HUES48 (cell line): ENCODE results near the gene CMTM4.
A peak's percentile ranks its signal among the peaks of the same experiment; 100 is the strongest.
"Not testable (repeated sequence)": the region's sequence is repeated elsewhere in the genome, so short reads cannot be mapped to it uniquely, and the experiment has no call there.

Source experiments
- H3K27ac ChIP-seq: one replicate; pipeline ENCODE4 v1.7.0; 2013; ENCODE audit warnings: low read depth, low read length, inconsistent platforms
- H3K27me3 ChIP-seq: 2 replicates; pipeline ENCODE4 v1.6.1; 2013; ENCODE audit warnings: mild to moderate bottlenecking, low read length; ENCODE audit not compliant: control insufficient read depth, insufficient read depth
- H3K36me3 ChIP-seq: 2 replicates; pipeline ENCODE4 v1.6.1; 2013; ENCODE audit warnings: low read length; ENCODE audit not compliant: control insufficient read depth, insufficient read depth
- H3K4me1 ChIP-seq: 2 replicates; pipeline ENCODE4 v1.6.1; 2013; ENCODE audit warnings: mild to moderate bottlenecking, low read length; ENCODE audit not compliant: control insufficient read depth, insufficient read depth
- H3K4me3 ChIP-seq: 2 replicates; pipeline ENCODE4 v1.5.1; 2013; ENCODE audit warnings: mild to moderate bottlenecking, low read depth, low read length
- H3K9ac ChIP-seq: 2 replicates; pipeline ENCODE4 v1.6.1; 2013; ENCODE audit warnings: mild to moderate bottlenecking, low read depth, low read length, moderate library complexity
- H3K9me3 ChIP-seq: 2 replicates; pipeline ENCODE4 v1.6.1; 2013; ENCODE audit warnings: low read length; ENCODE audit not compliant: control insufficient read depth, insufficient read depth

The CMTM4 gene

GRCh38 chr16:66603537-66604375 lies 92.8 kb downstream of the CMTM4 start:
- peak overlapping the region; percentile 92 for H3K4me3 ChIP-seq
- no peaks in the 10 kb centered on the region for H3K36me3 ChIP-seq
- no peaks in the 10 kb centered on the region for H3K9me3 ChIP-seq
- H3K27me3 ChIP-seq: peaks cover 6% of the 10 kb centered on the region; the same call in 1 of the 2 replicates
- peaks cover 6% of the 10 kb centered on the region for H3K4me1 ChIP-seq
- peak overlapping the region; percentile 21 for H3K9ac ChIP-seq
- H3K27ac ChIP-seq: peak overlapping the region; percentile 81

GRCh38 chr16:66601471-66601870 lies 95.1 kb downstream of the CMTM4 start:
- H3K4me1 ChIP-seq: no peaks in the 10 kb centered on the region

DNA sequence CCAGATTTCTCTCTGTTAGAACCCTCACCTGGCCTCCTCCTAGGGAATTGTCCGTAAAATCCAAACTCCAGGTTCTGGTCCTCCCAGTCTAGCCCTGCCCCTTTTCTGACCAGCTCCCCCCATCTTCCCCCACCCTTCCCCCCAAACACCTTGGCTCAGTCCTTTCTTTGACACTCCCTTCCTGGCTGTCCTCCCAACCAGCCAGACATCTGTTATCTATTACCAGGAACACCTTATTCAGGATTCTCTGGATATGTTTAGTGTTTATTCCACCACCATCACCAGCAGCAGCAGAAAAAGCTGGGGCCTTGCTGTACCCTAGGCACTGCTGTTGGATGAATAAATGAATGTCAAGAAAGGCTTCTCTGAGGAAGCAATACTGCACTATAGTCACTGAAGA lies 96.1 kb downstream of the CMTM4 start:
- H3K27ac ChIP-seq: no peak overlapping the region
- no peaks in the 10 kb centered on the region for H3K4me1 ChIP-seq
- no peaks in the 10 kb centered on the region for H3K9me3 ChIP-seq
- H3K27me3 ChIP-seq: peaks cover 6% of the 10 kb centered on the region; the same call in 1 of the 2 replicates
- no peak overlapping the region for H3K4me3 ChIP-seq
- H3K36me3 ChIP-seq: no peaks in the 10 kb centered on the region
- no peak overlapping the region for H3K9ac ChIP-seq

More at GRCh38 chr16:66601471-66601870, 95.1 kb downstream of the CMTM4 start:
- Histone ChIP-seq H3K9ac (no peak overlapping the region), H3K4me3 (no peak overlapping the region), H3K27me3 (peaks cover 6% of the 10 kb centered on the region; the same call in 1 of the 2 replicates), H3K36me3 (no peaks in the 10 kb centered on the region), H3K9me3 (no peaks in the 10 kb centered on the region), H3K27ac (no peak overlapping the region)

GRCh38 chr16:66599726-66600125 lies 96.8 kb downstream of the CMTM4 start:
- H3K4me3 ChIP-seq: no peak overlapping the region
- H3K27ac ChIP-seq: no peak overlapping the region
- H3K9ac ChIP-seq: no peak overlapping the region
- H3K4me1 ChIP-seq: no peaks in the 10 kb centered on the region
- no peaks in the 10 kb centered on the region for H3K9me3 ChIP-seq
- H3K27me3 ChIP-seq: peaks cover 6% of the 10 kb centered on the region; the same call in 1 of the 2 replicates
- H3K36me3 ChIP-seq: no peaks in the 10 kb centered on the region

DNA sequence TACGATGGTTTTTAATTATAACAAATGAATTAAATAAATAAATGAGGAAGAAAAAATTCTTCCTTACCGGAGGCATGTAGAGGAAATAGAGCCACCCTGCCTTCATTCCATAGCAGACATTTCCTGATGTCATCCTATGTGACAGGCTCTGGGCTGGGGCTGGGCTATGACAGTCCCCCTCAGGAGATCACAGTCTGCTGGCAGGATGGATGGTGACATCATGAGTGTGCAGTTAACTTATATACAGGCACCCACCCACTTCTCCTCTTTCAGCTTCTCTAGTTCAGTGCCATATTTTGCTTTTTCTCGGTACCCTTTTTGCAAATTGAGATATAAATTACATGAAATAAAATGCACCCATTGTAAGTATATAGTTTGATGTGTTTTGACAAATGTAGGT lies 98.4 kb downstream of the CMTM4 start:
- H3K36me3 ChIP-seq: no peaks in the 10 kb centered on the region
- H3K27ac ChIP-seq: no peak overlapping the region
- no peaks in the 10 kb centered on the region for H3K4me1 ChIP-seq
- no peak overlapping the region for H3K4me3 ChIP-seq
- peaks cover 5% of the 10 kb centered on the region; the same call in 1 of the 2 replicates for H3K27me3 ChIP-seq
- H3K9ac ChIP-seq: no peak overlapping the region
- no peaks in the 10 kb centered on the region for H3K9me3 ChIP-seq

DNA sequence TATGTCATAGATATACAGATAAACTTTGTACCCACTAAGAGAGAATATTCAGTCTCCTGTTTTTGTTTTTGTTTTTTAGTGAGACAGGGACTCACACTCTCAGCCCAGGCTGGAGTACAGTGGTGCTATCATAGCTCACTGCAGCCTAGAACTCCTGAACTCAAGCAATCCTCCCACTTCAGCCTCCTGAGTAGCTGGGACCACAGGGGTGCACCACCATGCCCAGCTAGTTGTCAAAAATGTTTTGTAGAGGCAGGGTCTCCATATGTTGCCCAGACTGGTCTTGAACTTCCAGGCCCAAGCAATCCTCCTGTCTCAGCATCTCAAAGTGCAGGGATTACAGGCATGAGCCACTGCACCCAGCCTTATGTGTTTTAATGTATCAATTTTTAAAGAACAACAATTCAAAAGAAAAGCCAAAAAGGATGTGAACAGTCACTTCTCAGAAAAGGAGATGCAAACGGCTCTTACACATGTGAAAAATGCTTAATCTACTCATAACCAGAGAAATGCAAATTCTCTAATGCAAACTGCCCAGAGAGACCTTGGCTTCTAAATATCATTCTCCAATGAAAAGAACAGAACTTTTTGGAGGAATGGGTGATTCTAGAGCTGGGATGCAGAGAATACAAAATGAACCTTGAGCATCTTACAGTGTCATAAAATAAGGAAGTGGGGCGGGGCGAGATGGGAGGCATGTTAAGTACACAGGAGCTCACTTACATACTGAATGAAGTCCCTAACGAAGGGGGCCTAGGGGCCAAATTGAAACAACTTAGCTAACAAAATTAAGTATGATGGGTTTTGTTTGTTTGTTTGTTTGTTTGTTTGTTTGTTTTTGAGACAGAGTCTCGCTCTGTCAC lies 99.3 kb downstream of the CMTM4 start:
- H3K36me3 ChIP-seq: no peaks in the 10 kb centered on the region
- H3K9me3 ChIP-seq: no peaks in the 10 kb centered on the region
- no peaks in the 10 kb centered on the region for H3K4me1 ChIP-seq
- no peaks in the 10 kb centered on the region for H3K27me3 ChIP-seq
- H3K4me3 ChIP-seq: no peak overlapping the region
- H3K27ac ChIP-seq: no peak overlapping the region
- no peak overlapping the region for H3K9ac ChIP-seq

- not testable (repeated sequence) for H3K4me3 ChIP-seq, H3K9ac ChIP-seq, H3K4me1 ChIP-seq, H3K36me3 ChIP-seq, H3K9me3 ChIP-seq, H3K27ac ChIP-seq, H3K27me3 ChIP-seq
Observed at GRCh38 chr16:66596559-66596958, 100.0 kb downstream of the CMTM4 start.

GRCh38 chr16:66594739-66595138 lies 101.8 kb downstream of the CMTM4 start:
- H3K27ac ChIP-seq: no peak overlapping the region
- H3K9ac ChIP-seq: no peak overlapping the region
- no peaks in the 10 kb centered on the region for H3K4me1 ChIP-seq
- H3K9me3 ChIP-seq: no peaks in the 10 kb centered on the region
- H3K27me3 ChIP-seq: no peaks in the 10 kb centered on the region
- H3K4me3 ChIP-seq: no peak overlapping the region
- H3K36me3 ChIP-seq: no peaks in the 10 kb centered on the region

GRCh38 chr16:66592814-66593213 lies 103.7 kb downstream of the CMTM4 start:
- Histone ChIP-seq H3K36me3 (no peaks in the 10 kb centered on the region), H3K4me3 (no peak overlapping the region), H3K4me1 (no peaks in the 10 kb centered on the region), H3K9ac (no peak overlapping the region), H3K27ac (no peak overlapping the region), H3K9me3 (no peaks in the 10 kb centered on the region), H3K27me3 (no peaks in the 10 kb centered on the region)

DNA sequence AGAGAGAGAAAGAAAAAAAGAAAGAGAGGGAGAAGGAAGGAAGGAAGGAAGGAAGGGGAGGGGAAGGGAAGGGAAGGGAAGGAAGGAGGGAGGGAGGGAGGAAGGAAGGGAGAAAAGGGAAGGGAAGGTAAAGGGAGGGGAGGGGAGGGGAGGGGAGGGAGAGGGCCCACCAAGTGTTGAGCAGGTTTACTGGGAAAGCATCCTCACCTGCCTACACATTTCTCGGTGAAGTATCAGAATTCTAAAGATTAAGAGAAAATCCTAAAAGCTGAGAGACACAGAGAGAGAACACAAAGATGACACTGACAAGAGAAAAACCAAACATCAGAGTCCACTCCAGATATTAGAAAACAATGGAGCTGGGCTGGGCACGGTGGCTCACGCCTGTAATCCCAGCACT lies 104.3 kb downstream of the CMTM4 start:
- Histone ChIP-seq H3K27ac (no peak overlapping the region), H3K4me1 (no peaks in the 10 kb centered on the region), H3K27me3 (no peaks in the 10 kb centered on the region), H3K4me3 (no peak overlapping the region), H3K9me3 (no peaks in the 10 kb centered on the region), H3K36me3 (no peaks in the 10 kb centered on the region), H3K9ac (no peak overlapping the region)

GRCh38 chr16:66591018-66591417 lies 105.5 kb downstream of the CMTM4 start:
- H3K36me3 ChIP-seq: no peaks in the 10 kb centered on the region
- no peak overlapping the region for H3K9ac ChIP-seq
- H3K27ac ChIP-seq: no peak overlapping the region
- H3K4me3 ChIP-seq: no peak overlapping the region
- no peaks in the 10 kb centered on the region for H3K9me3 ChIP-seq
- no peaks in the 10 kb centered on the region for H3K4me1 ChIP-seq
- no peaks in the 10 kb centered on the region for H3K27me3 ChIP-seq
